Kidney epithelial cell (primary cell): ENCODE results near the gene CHST12. TPM values are rescaled to one million over a fixed set of nuclear protein-coding genes. Genes with fewer than 3 reads are reported as not detected.
A peak's percentile ranks its signal among the peaks of the same experiment; 100 is the strongest.

ENCODE experiments used
- DNase-seq: peaks from one replicate; pipeline ENCODE4 v3.0.0-alpha.2; 2010; ENCODE audit warnings: low read depth
- H3K27me3 ChIP-seq: 2 replicates; pipeline ENCODE4 v1.6.0; 2011; ENCODE audit warnings: low read length; ENCODE audit not compliant: control insufficient read depth, insufficient read depth
- H3K36me3 ChIP-seq: 2 replicates; pipeline ENCODE4 v1.5.1; 2011; ENCODE audit warnings: low read length; ENCODE audit not compliant: control insufficient read depth, insufficient read depth
- H3K4me3 ChIP-seq: 2 replicates; pipeline ENCODE4 v1.5.1; 2011; ENCODE audit warnings: low read depth, mild to moderate bottlenecking, control low read depth, low read length
- CTCF ChIP-seq: IDR thresholded peaks from 2 replicates; pipeline ENCODE4 v1.5.1; 2011; ENCODE audit warnings: mild to moderate bottlenecking, moderate library complexity, low read length, control low read depth, inconsistent platforms; ENCODE audit not compliant: insufficient read depth, poor library complexity, severe bottlenecking
- total RNA-seq: library from RNA; depleted of rRNA; stranded (reverse); fragments of >200 nt; gene quantifications from 2 replicates; pipeline ENCODE4 v1.2.3, GENCODE V29; 2015

Gene CHST12
- total RNA-seq, 1 donor from 2014 or later, result 11.6 TPM

GRCh38 chr7:2417981-2418481 is 14.6 kb downstream of the CHST12 start:
- no peaks in the 10 kb centered on the region for H3K36me3 ChIP-seq
- no peak overlapping the region for H3K4me3 ChIP-seq
- no peaks in the 10 kb centered on the region for H3K27me3 ChIP-seq
- DNase-seq, result no peak
- TF ChIP-seq CTCF, result no peak

DNA sequence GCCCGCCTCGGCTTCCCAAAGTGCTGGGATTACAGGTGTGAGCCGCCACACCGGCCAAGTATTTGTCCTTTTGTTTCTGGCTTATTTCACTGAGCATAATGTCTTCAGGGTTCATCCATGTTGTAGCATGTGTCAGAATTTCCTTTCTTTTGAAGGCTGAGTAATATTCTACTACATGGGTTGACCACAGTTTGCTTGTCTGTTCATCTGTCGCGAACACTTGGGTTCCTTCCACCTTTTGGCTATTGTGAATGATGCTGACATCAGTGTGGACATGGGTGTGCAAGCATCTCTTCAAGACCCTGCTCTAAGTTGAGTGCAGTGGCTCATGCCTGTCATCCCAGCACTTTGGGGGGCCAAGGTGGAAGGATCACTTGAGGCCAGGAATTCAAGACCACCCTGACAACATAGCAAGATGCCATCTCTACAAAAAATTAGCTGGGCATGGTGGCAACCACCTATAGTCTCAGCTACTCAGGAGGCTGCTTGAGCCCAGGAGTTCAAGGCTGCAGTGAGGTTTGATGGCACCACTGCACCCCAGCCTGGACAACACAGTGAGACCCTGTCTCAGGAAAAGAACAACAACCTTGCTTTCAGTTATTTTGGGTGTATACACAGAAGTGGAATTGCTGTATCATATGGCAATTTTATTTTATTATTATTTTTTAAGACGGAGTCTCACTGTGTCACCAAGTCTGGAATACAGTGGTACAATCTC is 17.0 kb downstream of the CHST12 start:
- no peak for TF ChIP-seq CTCF
- no peak for DNase-seq

GRCh38 chr7:2421943-2422310 is 18.5 kb downstream of the CHST12 start:
- Histone ChIP-seq H3K27me3 (no peaks in the 10 kb centered on the region), H3K4me3 (no peak overlapping the region), H3K36me3 (no peaks in the 10 kb centered on the region)
- TF ChIP-seq CTCF, result no peak
- no peak for DNase-seq

More for the DNA sequence above, 17.0 kb downstream of the CHST12 start:
- Histone ChIP-seq H3K36me3 (no peaks in the 10 kb centered on the region), H3K27me3 (no peaks in the 10 kb centered on the region), H3K4me3 (no peak overlapping the region)

- no peak for TF ChIP-seq CTCF
- H3K4me3 ChIP-seq, result no peak overlapping the region
- H3K36me3 ChIP-seq, result no peaks in the 10 kb centered on the region
- DNase-seq, result no peak
- H3K27me3 ChIP-seq, result no peaks in the 10 kb centered on the region
These were observed 22.3 kb downstream of the CHST12 start for GRCh38 chr7:2425749-2426148.

GRCh38 chr7:2431260-2431867 is 28.0 kb downstream of the CHST12 start:
- H3K36me3 ChIP-seq, result no peaks in the 10 kb centered on the region
- DNase-seq, result no peak
- no peak overlapping the region for H3K4me3 ChIP-seq
- TF ChIP-seq CTCF, result peak; percentile 31
- no peaks in the 10 kb centered on the region for H3K27me3 ChIP-seq
